ENCODE data around the gene TMOD1. TPM values are rescaled to one million over a fixed set of nuclear protein-coding genes. Genes with fewer than 3 reads are reported as not detected.

Gene TMOD1
- total RNA-seq, 2 donors from 2014 or later, result 2.0 to 2.5 TPM

DNA sequence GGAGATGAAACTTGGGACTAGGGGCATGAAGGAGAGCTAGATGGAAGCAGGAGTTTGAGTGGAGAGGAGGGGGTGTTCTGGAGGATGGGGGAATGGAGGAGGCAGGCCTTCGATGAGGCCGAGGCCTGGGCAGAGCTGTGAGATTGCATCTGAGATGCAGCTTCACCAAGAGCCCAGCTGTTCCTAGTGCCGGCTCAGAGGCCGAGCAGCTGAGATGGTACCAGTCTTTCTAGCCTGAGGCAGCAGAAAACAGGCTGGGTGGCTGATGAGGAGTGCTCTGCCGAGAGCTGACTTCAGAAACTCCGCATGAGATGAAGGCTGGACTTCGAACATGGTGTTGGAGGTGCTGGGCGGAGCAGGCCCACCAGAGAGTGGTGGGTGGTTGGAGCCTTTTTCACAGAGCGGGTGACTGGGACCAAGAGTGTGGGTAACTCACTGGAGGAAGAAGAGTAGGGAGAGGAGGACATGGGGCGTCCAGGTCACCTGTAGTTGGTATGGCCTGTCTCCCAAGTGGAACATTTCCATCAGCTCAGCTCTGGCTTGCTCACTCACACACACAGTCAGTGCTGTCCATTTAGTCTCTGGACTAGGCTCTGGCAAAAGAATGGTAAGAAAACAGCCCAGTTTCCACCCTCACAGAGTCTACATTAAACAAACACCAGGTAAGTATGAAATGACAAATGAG lies 54.7 kb downstream of the TMOD1 start:
- H3K4me3 Mint-ChIP-seq, result no peak overlapping the region
- no peak overlapping the region for H3K27ac Mint-ChIP-seq
- peaks cover 25% of the 10 kb centered on the region for H3K27me3 Mint-ChIP-seq
- no peaks in the 10 kb centered on the region for H3K36me3 Mint-ChIP-seq (ENCODE audit: low read depth)
- no peak for ATAC-seq (replicated peaks)
- H3K4me1 Mint-ChIP-seq, result peaks cover 7% of the 10 kb centered on the region
- H3K9me3 Mint-ChIP-seq, result no peaks in the 10 kb centered on the region

DNA sequence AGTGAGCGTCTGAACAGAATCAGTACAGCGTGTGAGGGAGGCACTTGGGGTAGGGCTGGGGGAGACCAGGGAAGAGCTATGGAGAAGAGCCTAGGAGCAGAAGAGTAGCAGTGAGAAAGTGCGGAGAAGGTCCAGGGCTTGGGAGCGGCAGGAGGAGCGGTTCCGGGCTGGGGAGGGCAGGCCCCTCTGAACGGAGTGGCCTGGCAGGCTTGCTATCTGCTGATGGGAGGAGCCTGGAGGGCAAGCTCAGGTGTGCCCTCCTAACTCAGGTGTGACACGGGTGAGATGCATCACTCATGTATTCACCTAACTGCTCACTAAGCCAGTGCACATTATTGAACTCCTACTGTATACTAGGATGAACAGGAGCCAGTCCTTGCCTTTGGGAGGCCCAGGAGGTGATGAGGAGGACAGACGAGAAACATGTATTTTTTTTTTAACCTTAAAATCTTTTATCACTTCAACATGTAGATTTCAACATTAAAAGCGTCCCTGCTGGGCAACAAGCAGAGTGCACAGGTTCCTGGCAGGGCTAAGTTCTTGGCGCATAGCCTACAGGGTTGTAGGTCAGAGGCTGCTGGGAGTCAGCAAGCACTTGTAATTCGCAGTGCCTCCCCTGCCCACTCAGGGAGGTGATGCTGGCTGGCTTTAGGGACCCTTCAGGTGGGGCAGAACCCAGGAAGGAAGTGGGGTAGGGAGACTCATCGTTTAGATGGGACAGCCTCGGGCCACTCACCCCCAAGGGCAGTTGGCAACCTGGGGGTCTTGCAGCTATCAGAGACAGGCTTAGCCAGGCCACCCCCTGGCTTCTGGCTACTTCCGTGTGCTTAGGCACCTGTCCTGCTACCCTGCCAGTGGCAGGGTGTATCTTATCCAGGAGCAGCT lies 55.5 kb downstream of the TMOD1 start:
- Mint-ChIP-seq H3K36me3 (ENCODE audit: low read depth) (no peaks in the 10 kb centered on the region), H3K27me3 (peaks cover 28% of the 10 kb centered on the region), H3K4me3 (no peak overlapping the region), H3K27ac (no peak overlapping the region), H3K9me3 (no peaks in the 10 kb centered on the region), H3K4me1 (peaks cover 7% of the 10 kb centered on the region)
- no peak for ATAC-seq (replicated peaks)

DNA sequence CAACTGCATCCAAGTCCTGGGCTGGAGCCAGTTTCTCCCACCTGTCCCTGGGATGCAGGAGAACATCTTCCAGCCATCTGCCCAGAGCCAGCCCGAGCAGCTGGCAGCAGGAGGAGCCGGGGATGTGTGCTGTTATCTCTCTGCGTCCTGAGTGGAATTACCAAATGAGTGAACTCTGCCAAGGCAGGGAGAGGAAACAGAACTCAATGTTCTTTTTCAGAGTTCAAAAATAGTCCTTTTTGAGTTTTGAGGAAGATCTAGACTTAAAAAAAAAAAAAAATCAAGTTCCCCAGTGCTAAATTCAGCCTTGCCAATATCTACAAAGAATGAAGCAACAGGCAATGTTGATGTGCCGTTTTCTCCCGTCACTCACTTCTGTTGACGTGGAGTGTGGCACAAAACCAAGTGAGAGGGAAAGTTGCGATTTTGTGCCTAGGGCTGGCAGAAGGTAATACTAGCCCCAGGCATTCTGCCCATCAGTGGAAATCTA lies 56.2 kb downstream of the TMOD1 start:
- H3K27me3 Mint-ChIP-seq, result peaks cover 29% of the 10 kb centered on the region
- no peak overlapping the region for H3K4me3 Mint-ChIP-seq
- no peaks in the 10 kb centered on the region for H3K36me3 Mint-ChIP-seq (ENCODE audit: low read depth)
- ATAC-seq (replicated peaks), result no peak
- H3K9me3 Mint-ChIP-seq, result no peaks in the 10 kb centered on the region
- H3K4me1 Mint-ChIP-seq, result peaks cover 7% of the 10 kb centered on the region
- no peak overlapping the region for H3K27ac Mint-ChIP-seq

- Mint-ChIP-seq H3K4me1 (peaks cover 7% of the 10 kb centered on the region), H3K27ac (peak overlapping the region; percentile 80), H3K9me3 (no peaks in the 10 kb centered on the region), H3K36me3 (ENCODE audit: low read depth) (no peaks in the 10 kb centered on the region), H3K27me3 (peaks cover 27% of the 10 kb centered on the region), H3K4me3 (peak overlapping the region; percentile 70)
- ATAC-seq (replicated peaks), result peak; percentile 34
Observed at GRCh38 chr9:97558701-97559101, 57.2 kb downstream of the TMOD1 start.

GRCh38 chr9:97559111-97559514 lies 57.6 kb downstream of the TMOD1 start:
- peaks cover 23% of the 10 kb centered on the region for H3K27me3 Mint-ChIP-seq
- peak overlapping the region; percentile 70 for H3K4me3 Mint-ChIP-seq
- H3K36me3 Mint-ChIP-seq (ENCODE audit: low read depth), result no peaks in the 10 kb centered on the region
- H3K9me3 Mint-ChIP-seq, result no peaks in the 10 kb centered on the region
- H3K27ac Mint-ChIP-seq, result peak overlapping the region; percentile 80
- ATAC-seq (replicated peaks), result peak; percentile 93
- peaks cover 7% of the 10 kb centered on the region for H3K4me1 Mint-ChIP-seq

- Mint-ChIP-seq H3K9me3 (no peaks in the 10 kb centered on the region), H3K36me3 (ENCODE audit: low read depth) (no peaks in the 10 kb centered on the region), H3K27me3 (peaks cover 20% of the 10 kb centered on the region), H3K27ac (no peak overlapping the region), H3K4me1 (peaks cover 7% of the 10 kb centered on the region), H3K4me3 (no peak overlapping the region)
- ATAC-seq (replicated peaks), result no peak
Observed at GRCh38 chr9:97560154-97560553, 58.7 kb downstream of the TMOD1 start.

DNA sequence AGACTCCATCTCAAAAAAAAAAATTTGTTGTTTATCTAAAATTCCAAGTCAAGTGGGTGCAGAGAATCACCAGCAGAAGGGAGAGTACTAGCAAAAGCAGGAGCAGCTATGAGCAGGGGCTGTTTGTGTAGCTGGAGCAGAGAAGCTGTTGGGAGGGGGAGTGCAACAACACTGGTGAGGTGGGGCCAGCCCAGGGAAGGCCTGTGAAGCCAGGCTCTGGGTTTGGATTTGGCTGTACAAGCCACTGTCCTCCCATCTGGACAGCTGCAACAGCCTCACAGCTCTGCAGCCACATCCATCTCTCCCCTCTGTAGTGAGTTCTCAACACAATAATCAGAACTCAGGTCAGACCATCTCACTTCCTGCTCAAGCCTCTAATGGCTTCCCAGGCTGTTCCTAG lies 59.4 kb downstream of the TMOD1 start:
- H3K9me3 Mint-ChIP-seq, result no peaks in the 10 kb centered on the region
- no peak overlapping the region for H3K27ac Mint-ChIP-seq
- no peaks in the 10 kb centered on the region for H3K36me3 Mint-ChIP-seq (ENCODE audit: low read depth)
- peaks cover 20% of the 10 kb centered on the region for H3K27me3 Mint-ChIP-seq
- peaks cover 7% of the 10 kb centered on the region for H3K4me1 Mint-ChIP-seq
- H3K4me3 Mint-ChIP-seq, result no peak overlapping the region
- ATAC-seq (replicated peaks), result no peak

DNA sequence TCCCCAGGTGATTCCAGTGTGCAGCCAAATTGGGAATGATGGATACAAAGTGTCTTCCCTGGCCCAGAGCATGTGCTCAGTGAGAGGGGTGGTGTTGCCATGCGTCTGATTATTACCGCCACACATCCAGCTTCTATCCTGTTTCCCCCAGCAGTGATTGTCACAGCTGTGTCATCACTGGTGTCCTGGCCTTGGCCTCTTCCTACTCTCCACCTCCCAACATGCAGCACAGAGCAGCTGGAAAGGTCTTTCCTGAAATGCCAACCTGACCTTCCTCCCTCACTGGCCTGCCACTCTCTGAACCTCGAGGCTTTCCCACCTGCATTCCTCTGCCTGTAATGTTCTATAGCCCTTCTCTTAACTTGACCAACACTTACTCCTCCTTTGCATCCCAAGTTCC lies 60.0 kb downstream of the TMOD1 start:
- H3K4me1 Mint-ChIP-seq, result peaks cover 7% of the 10 kb centered on the region
- no peaks in the 10 kb centered on the region for H3K9me3 Mint-ChIP-seq
- no peak for ATAC-seq (replicated peaks)

DNA sequence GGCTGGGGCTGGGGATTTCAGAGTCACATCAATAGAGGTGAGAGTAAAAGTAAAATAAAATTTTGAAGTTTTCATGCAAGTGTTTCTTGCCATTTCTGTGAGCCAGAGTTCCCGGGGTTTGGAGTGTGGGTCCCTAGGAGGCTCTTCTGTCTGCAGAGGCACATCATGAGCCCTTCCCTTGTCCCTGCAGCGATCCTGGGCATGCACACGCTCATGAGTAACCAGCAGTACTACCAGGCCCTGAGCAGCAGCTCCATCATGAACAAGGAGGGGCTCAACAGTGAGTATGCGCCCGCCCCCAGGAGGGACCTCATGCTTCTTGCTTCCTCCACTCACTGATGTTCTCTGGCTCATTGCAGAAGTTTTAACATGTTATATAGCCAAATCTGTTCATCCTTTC lies 61.1 kb downstream of the TMOD1 start:
- Mint-ChIP-seq H3K4me3 (no peak overlapping the region), H3K9me3 (no peaks in the 10 kb centered on the region), H3K27me3 (peaks cover 13% of the 10 kb centered on the region), H3K4me1 (peaks cover 7% of the 10 kb centered on the region), H3K27ac (no peak overlapping the region), H3K36me3 (ENCODE audit: low read depth) (no peaks in the 10 kb centered on the region)
- no peak for ATAC-seq (replicated peaks)

More for the DNA sequence above, 60.0 kb downstream of the TMOD1 start:
- Mint-ChIP-seq H3K27me3 (peaks cover 17% of the 10 kb centered on the region), H3K27ac (no peak overlapping the region), H3K4me3 (no peak overlapping the region), H3K36me3 (ENCODE audit: low read depth) (no peaks in the 10 kb centered on the region)

- Mint-ChIP-seq H3K27ac (no peak overlapping the region), H3K9me3 (no peaks in the 10 kb centered on the region)
Observed at GRCh38 chr9:97563458-97564135, 62.1 kb downstream of the TMOD1 start.

GRCh38 chr9:97564291-97565175 lies 63.1 kb downstream of the TMOD1 start:
- Mint-ChIP-seq H3K4me1 (peaks cover 4% of the 10 kb centered on the region), H3K27ac (no peak overlapping the region), H3K27me3 (peaks cover 9% of the 10 kb centered on the region), H3K4me3 (no peak overlapping the region), H3K36me3 (ENCODE audit: low read depth) (no peaks in the 10 kb centered on the region), H3K9me3 (no peaks in the 10 kb centered on the region)
- no peak for ATAC-seq (replicated peaks)

More at GRCh38 chr9:97563458-97564135, 62.1 kb downstream of the TMOD1 start:
- H3K36me3 Mint-ChIP-seq (ENCODE audit: low read depth), result no peaks in the 10 kb centered on the region
- ATAC-seq (replicated peaks), result no peak
- peaks cover 13% of the 10 kb centered on the region for H3K27me3 Mint-ChIP-seq
- H3K4me3 Mint-ChIP-seq, result no peak overlapping the region
- peaks cover 11% of the 10 kb centered on the region for H3K4me1 Mint-ChIP-seq

DNA sequence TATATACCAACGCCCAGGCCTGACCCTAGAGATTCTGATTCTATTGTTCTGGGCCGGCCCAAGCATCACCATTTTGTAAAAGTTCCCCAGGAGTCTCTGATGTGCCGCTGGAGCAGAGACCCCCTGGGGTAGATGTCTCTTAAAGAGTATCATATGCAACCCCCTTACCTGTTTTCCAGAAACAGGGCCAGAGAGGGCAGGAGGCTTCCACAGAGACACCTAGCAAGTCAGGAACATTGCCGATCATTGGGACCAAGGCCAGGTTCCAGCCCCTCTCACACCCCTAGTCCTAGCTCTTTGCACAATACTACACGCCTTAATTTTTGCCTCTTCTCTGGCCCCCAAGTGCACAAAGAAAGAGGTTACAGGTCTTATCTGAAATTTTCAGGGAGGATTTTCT lies 63.8 kb downstream of the TMOD1 start:
- no peaks in the 10 kb centered on the region for H3K36me3 Mint-ChIP-seq (ENCODE audit: low read depth)
- no peak for ATAC-seq (replicated peaks)
- H3K27me3 Mint-ChIP-seq, result peaks cover 9% of the 10 kb centered on the region
- H3K4me1 Mint-ChIP-seq, result peaks cover 4% of the 10 kb centered on the region
- no peaks in the 10 kb centered on the region for H3K9me3 Mint-ChIP-seq
- no peak overlapping the region for H3K27ac Mint-ChIP-seq
- no peak overlapping the region for H3K4me3 Mint-ChIP-seq

- no peak for ATAC-seq (replicated peaks)
- H3K27me3 Mint-ChIP-seq, result peaks cover 4% of the 10 kb centered on the region
- H3K9me3 Mint-ChIP-seq, result no peaks in the 10 kb centered on the region
- no peaks in the 10 kb centered on the region for H3K36me3 Mint-ChIP-seq (ENCODE audit: low read depth)
- peak overlapping the region; percentile 32 for H3K27ac Mint-ChIP-seq
- H3K4me3 Mint-ChIP-seq, result no peak overlapping the region
- peaks cover 4% of the 10 kb centered on the region for H3K4me1 Mint-ChIP-seq
Observed at GRCh38 chr9:97567182-97567893, 65.9 kb downstream of the TMOD1 start.
